HepG2 (cell line): Measurements from ENCODE around the gene ZSCAN26. TPM values are rescaled to one million over a fixed set of nuclear protein-coding genes. Genes with fewer than 3 reads are reported as not detected.

Experiments
- ATF1 ChIP-seq: IDR thresholded peaks from 2 replicates; pipeline ENCODE4 v1.6.1; 2016; ENCODE audit warnings: mild to moderate bottlenecking, control low read depth
- DMAP1 ChIP-seq: IDR thresholded peaks from 2 replicates; pipeline ENCODE4 v1.6.1; 2016
- FOXM1 ChIP-seq: sonication (generic); formaldehyde crosslinking; IDR thresholded peaks from 2 replicates; pipeline ENCODE4 v1.5.0; 2020; ENCODE audit warnings: missing genetic modification reagents
- HIVEP1 ChIP-seq: sonication (generic); formaldehyde crosslinking; IDR thresholded peaks from 2 replicates; pipeline ENCODE4 v1.4.0; 2020; ENCODE audit warnings: mild to moderate bottlenecking, missing genetic modification reagents
- IKZF4 ChIP-seq: sonication (generic); formaldehyde crosslinking; IDR thresholded peaks from 2 replicates; pipeline ENCODE4 v1.5.1; 2020; ENCODE audit warnings: borderline replicate concordance, mild to moderate bottlenecking, low read depth, missing genetic modification reagents; ENCODE audit errors: not compliant biosample characterization
- KDM5A ChIP-seq: fragments of 200-600 bp; sonication (generic); IDR thresholded peaks from 2 replicates; pipeline ENCODE4 v1.7.0; 2018; ENCODE audit warnings: antibody characterized with exemption, mild to moderate bottlenecking, low read length, borderline replicate concordance
- KLF15 ChIP-seq: sonication (generic); formaldehyde crosslinking; IDR thresholded peaks from 2 replicates; pipeline ENCODE4 v1.8.1; 2023; ENCODE audit warnings: borderline replicate concordance, mild to moderate bottlenecking, inconsistent platforms, missing genetic modification reagents, mixed read lengths
- MTA1 ChIP-seq: sonication (generic); formaldehyde crosslinking; IDR thresholded peaks from 2 replicates; pipeline ENCODE4 v1.4.0; 2020; ENCODE audit warnings: missing genetic modification reagents, mild to moderate bottlenecking, borderline replicate concordance
- NCOR1 ChIP-seq: fragments of 200-600 bp; sonication (generic); IDR thresholded peaks from 2 replicates; pipeline ENCODE4 v1.7.0; 2017; ENCODE audit warnings: antibody characterized with exemption, low read length, borderline replicate concordance
- NFAT5 ChIP-seq: sonication (generic); formaldehyde crosslinking; IDR thresholded peaks from 2 replicates; pipeline ENCODE4 v1.4.0; 2020; ENCODE audit warnings: missing genetic modification reagents
- NR1H2 ChIP-seq: sonication (generic); formaldehyde crosslinking; IDR thresholded peaks from 2 replicates; pipeline ENCODE4 v1.8.1; 2022; ENCODE audit warnings: low read depth, missing genetic modification reagents, borderline replicate concordance
- PREB ChIP-seq: sonication (generic); formaldehyde crosslinking; IDR thresholded peaks from 2 replicates; pipeline ENCODE4 v1.4.0; 2020; ENCODE audit warnings: missing genetic modification reagents
- SNRNP70 ChIP-seq: fragments of 200-400 bp; formaldehyde crosslinking; IDR thresholded peaks from 2 replicates; pipeline ENCODE4 v1.6.1; 2017; ENCODE audit warnings: mild to moderate bottlenecking, low read depth, low read length, moderate library complexity
- STAG1 ChIP-seq: sonication (generic); formaldehyde crosslinking; IDR thresholded peaks from 2 replicates; pipeline ENCODE4 v1.4.0; 2020; ENCODE audit warnings: missing genetic modification reagents
- THAP11 ChIP-seq: IDR thresholded peaks from 2 replicates; pipeline ENCODE4 v1.6.1; 2016; ENCODE audit warnings: missing biosample characterization, missing genetic modification reagents
- XRCC5 ChIP-seq: fragments of 200-400 bp; formaldehyde crosslinking; optimal IDR thresholded peaks from 2 replicates; pipeline ENCODE3; 2017; ENCODE audit warnings: mild to moderate bottlenecking, low read length
- ZFP90 ChIP-seq: sonication (generic); formaldehyde crosslinking; IDR thresholded peaks from 2 replicates; pipeline ENCODE4 v1.8.0; 2022; ENCODE audit warnings: missing genetic modification reagents, mild to moderate bottlenecking, inconsistent platforms, borderline replicate concordance
- ZNF737 ChIP-seq: sonication (generic); formaldehyde crosslinking; IDR thresholded peaks from 2 replicates; pipeline ENCODE4 v1.5.0; 2020; ENCODE audit warnings: missing genetic modification reagents, mild to moderate bottlenecking, borderline replicate concordance
- polyA plus RNA-seq, 8 experiments: library from polyadenylated mRNA; depleted of rRNA in 3 of 8; stranded (reverse) in 7 of 8; unstranded in 1 of 8; fragments of >200 nt; fragmentation: Illumina TruSeq in 4 of 8; extraction: Trizol in 4 of 8; gene quantifications; 2 replicates each; pipeline versions ENCODE4 v1.2.1 to v1.2.3, GENCODE V29; 2011 to 2016; ENCODE audit warnings: low read depth in 4 of 8, missing spikeins in 1 of 8, mixed read lengths in 1 of 8; ENCODE audit not compliant: insufficient read depth in 1 of 8
- total RNA-seq, 5 experiments: library from RNA; depleted of rRNA; stranded (reverse); fragments of >200 nt; fragmentation: Illumina TruSeq; extraction: Trizol; gene quantifications; 2 replicates each; pipeline ENCODE4 v1.2.3, GENCODE V29; 2016; ENCODE audit warnings: low read depth in 1 of 5
- TF ChIP-seq, protein P1 (sequence below): sonication (generic); formaldehyde crosslinking; IDR thresholded peaks from 2 replicates; pipeline ENCODE4 v1.5.0; 2020; ENCODE audit warnings: mild to moderate bottlenecking, missing genetic modification reagents, moderate library complexity

The ZSCAN26 gene
- total and polyA plus RNA-seq, 2 of the 13 experiments (the other 11 are each of a cell fraction or from before 2014, with no cell fraction given) = 12.0 to 15.6 TPM

DNA sequence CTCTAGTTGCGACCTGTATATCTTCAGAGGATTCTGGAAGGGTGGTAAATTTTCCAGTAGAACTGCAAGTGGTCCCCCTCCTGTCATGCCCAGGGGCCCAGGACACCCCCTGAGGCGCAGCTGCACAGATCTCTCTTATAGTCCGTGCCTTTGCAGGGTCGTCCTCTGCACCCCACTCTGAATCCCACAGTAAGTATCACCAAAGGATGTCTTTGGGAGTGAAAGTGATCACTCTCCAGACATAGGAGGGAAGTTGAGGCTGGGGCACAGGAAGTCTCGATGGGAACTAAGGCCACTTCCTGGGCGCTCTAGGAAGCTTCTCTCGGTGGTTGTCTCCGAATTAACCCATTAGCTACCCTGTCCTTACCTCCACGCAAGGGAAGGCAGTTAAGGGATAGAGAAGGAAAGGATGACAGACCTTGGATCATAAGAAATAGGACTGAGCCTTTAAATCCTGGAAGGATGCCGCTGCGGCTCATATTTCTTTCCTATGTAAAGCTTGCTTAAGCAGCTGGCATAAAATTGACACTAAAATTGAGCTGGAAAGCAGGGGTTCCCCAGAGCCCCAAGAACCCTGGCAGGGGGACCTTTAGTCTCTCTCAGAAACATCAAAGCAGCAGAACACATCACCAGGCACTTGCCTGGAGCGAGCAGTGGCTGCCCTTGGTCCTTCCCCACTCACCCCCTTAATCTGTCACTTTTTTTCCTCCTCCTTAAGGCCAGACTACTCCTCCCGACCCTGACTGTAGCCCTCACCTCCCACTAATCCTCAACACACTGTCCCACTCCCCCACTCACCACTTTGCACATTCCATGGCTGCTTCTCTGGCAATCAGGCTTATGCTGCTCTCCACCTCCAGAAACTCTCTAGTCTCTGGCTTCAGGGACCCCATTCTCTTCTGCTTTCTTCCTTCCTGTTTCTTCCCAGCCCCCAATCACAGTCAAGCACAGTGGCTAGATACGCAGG lies 14.7 kb upstream of the ZSCAN26 start, which contains the start of gene ZKSCAN4 (continued):
- no peak for TF ChIP-seq ZNF737 (CRISPR knock-in tag)
- peak; percentile 80; the same call in 1 of the 2 replicates for TF ChIP-seq ZFP90 (CRISPR knock-in tag)
- no peak for TF ChIP-seq NFAT5 (CRISPR knock-in tag)
- TF ChIP-seq THAP11 (CRISPR knock-in tag) = peak; percentile 95
- TF ChIP-seq KLF15 = peak; percentile 17; the same call in 1 of the 2 replicates
- no peak for TF ChIP-seq FOXM1 (CRISPR knock-in tag)
- no peak; the same call in 1 of the 2 replicates for TF ChIP-seq ATF1 (CRISPR knock-in tag)
- no peak for TF ChIP-seq PREB (CRISPR knock-in tag)
- no peak for TF ChIP-seq NR1H2 (CRISPR knock-in tag)
- peak; percentile 23; the same call in 1 of the 2 replicates for TF ChIP-seq STAG1 (CRISPR knock-in tag)
- TF ChIP-seq, protein P1, sequence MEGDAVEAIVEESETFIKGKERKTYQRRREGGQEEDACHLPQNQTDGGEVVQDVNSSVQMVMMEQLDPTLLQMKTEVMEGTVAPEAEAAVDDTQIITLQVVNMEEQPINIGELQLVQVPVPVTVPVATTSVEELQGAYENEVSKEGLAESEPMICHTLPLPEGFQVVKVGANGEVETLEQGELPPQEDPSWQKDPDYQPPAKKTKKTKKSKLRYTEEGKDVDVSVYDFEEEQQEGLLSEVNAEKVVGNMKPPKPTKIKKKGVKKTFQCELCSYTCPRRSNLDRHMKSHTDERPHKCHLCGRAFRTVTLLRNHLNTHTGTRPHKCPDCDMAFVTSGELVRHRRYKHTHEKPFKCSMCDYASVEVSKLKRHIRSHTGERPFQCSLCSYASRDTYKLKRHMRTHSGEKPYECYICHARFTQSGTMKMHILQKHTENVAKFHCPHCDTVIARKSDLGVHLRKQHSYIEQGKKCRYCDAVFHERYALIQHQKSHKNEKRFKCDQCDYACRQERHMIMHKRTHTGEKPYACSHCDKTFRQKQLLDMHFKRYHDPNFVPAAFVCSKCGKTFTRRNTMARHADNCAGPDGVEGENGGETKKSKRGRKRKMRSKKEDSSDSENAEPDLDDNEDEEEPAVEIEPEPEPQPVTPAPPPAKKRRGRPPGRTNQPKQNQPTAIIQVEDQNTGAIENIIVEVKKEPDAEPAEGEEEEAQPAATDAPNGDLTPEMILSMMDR (CRISPR knock-in tag) = no peak
- peak; percentile 99 for TF ChIP-seq KDM5A
- TF ChIP-seq HIVEP1 = no peak
- TF ChIP-seq IKZF4 (CRISPR knock-in tag) = no peak
- no peak for TF ChIP-seq MTA1 (CRISPR knock-in tag)
- TF ChIP-seq SNRNP70 = no peak
- no peak for TF ChIP-seq NCOR1
- TF ChIP-seq XRCC5 = peak; percentile 93
- no peak; the same call in 1 of the 2 replicates for TF ChIP-seq DMAP1
